HL-60 (cell line): ENCODE results near the gene FCER2.

Experiments
- CTCF ChIP-seq: IDR thresholded peaks from one replicate; pipeline ENCODE4 v1.5.1; 2011; ENCODE audit warnings: low read length, control low read depth, inconsistent platforms; ENCODE audit not compliant: insufficient read depth
- POLR2AphosphoS5 ChIP-seq: IDR thresholded peaks from 2 replicates; pipeline ENCODE4 v1.6.1; 2012; ENCODE audit warnings: low read depth

DNA sequence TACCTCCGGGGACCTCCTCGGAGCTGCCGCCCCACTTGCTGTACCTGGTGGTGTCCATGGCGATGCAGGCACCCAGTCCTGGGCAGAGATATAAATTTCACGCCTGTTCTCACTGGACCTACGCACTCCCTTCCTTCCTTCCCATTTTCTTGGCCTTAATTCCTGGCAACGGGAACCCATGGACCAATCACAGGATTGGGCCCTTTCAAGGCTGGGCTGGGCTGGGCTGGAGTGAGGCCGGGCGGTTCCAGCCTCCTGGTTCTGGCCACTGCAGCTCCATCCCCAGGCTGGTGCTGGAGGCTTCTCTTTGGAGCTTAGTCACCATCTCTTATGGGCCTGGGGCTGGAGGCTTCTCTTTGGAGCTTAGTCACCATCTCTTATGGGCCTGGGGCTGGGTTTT, 30.1 kb upstream of the FCER2 start, which contains the start of gene CLEC4G:
- TF ChIP-seq POLR2AphosphoS5 (no peak), CTCF (no peak)
